ENCODE results near the gene ANO1. TPM values are rescaled to one million over a fixed set of nuclear protein-coding genes. Genes with fewer than 3 reads are reported as not detected.

Gene ANO1
- total and polyA plus RNA-seq, 2 of the 8 experiments (the other 6 are each of a cell fraction or from before 2014, with no cell fraction given): 4.7 to 5.0 TPM

GRCh38 chr11:70200212-70200844, 122.2 kb downstream of the ANO1 start:
- peaks cover 9 to 20% of the 10 kb centered on the region in 2 experiments for H3K79me2 ChIP-seq (ENCODE audit: control insufficient read depth in 1 of 2, insufficient read depth in 2 of 2, low read length in 2 of 2)
- H2BK12ac ChIP-seq (ENCODE audit: low read depth, low read length): no peak overlapping the region
- no peak overlapping the region for H2BK120ac ChIP-seq (replicated peaks; ENCODE audit: low read depth, low read length)
- no peak overlapping the region for H2BK15ac ChIP-seq (ENCODE audit: low read length)
- H3K4me1 ChIP-seq (replicated peaks in 1 of 4; ENCODE audit: control insufficient read depth in 3 of 4, insufficient read depth in 4 of 4, low read length in 3 of 4): peaks cover 7 to 17% (median 9%) of the 10 kb centered on the region in 4 experiments
- H2AFZ ChIP-seq (ENCODE audit: low read length): no peak overlapping the region
- H2AK5ac ChIP-seq (ENCODE audit: low read depth, low read length): no peak overlapping the region
- peaks cover 10% of the 10 kb centered on the region for H3K23me2 ChIP-seq (ENCODE audit: low read depth, low read length)
- TF ChIP-seq SP1 (IDR thresholded peaks at IDR 0.05; ENCODE audit: low read depth, low read length) (no peak), CHD1 (IDR thresholded peaks at IDR 0.05; ENCODE audit: low read depth, low read length) (no peak), CTBP2 (IDR thresholded peaks at IDR 0.05; ENCODE audit: borderline replicate concordance, insufficient read depth, insufficient read length, low read length) (no peak), RXRA (IDR thresholded peaks at IDR 0.05; ENCODE audit: insufficient read depth, low read depth, low read length) (no peak), TCF12 (IDR thresholded peaks at IDR 0.05; ENCODE audit: low read depth, low read length) (no peak), PHF8 (conservative IDR thresholded peaks at IDR 0.05; ENCODE audit: low read depth, low read length) (no peak), TAF7 (optimal IDR thresholded peaks at IDR 0.05; ENCODE audit: borderline replicate concordance, low read depth, low read length) (no peak), TEAD4 (IDR thresholded peaks at IDR 0.05; ENCODE audit: low read depth, low read length) (no peak), CHD2 (IDR thresholded peaks at IDR 0.05; ENCODE audit: low read length) (no peak), SRF (IDR thresholded peaks at IDR 0.05; ENCODE audit: low read depth, low read length) (no peak), TAF1 (IDR thresholded peaks at IDR 0.05; ENCODE audit: low read depth, low read length) (no peak)
- H3K14ac ChIP-seq (ENCODE audit: insufficient read length): no peak overlapping the region
- no peak overlapping the region for H4K91ac ChIP-seq (replicated peaks; ENCODE audit: insufficient read length, low read length)
- FAIRE-seq (no peak), DNase-seq (ENCODE audit: low read depth in 1 of 2, low spot score in 2 of 2) (no peak)
- H4K5ac ChIP-seq (ENCODE audit: insufficient read length, low read depth, low read length): no peak overlapping the region
- H3K4ac ChIP-seq (replicated peaks; ENCODE audit: insufficient read length, low read depth, low read length): no peak overlapping the region
- POLR2A ChIA-PET (ENCODE audit: partially characterized antibody): interaction anchor here (0.6 to 1.1 kb wide), 2 partner anchors 14 to 201 kb away, joined by 3 to 4 read pairs; no protein-coding TSS in a partner anchor
- no peak overlapping the region for H3K9ac ChIP-seq (replicated peaks in 1 of 4; ENCODE audit: extremely low read depth in 1 of 4, low read depth in 3 of 4, low read length in 3 of 4)
- H3K27me3 ChIP-seq (replicated peaks in 1 of 4; ENCODE audit: control insufficient read depth in 3 of 4, extremely low read depth in 1 of 4, insufficient read depth in 3 of 4, low read length in 3 of 4): no peaks in the 10 kb centered on the region
- no peak overlapping the region for H3K4me3 ChIP-seq (ENCODE audit: extremely low read depth in 1 of 4, insufficient read depth in 2 of 4, low read depth in 3 of 4, low read length in 4 of 4)
- H3K18ac ChIP-seq (ENCODE audit: extremely low read depth, low read length): no peak overlapping the region
- peaks cover 10% of the 10 kb centered on the region in 2 experiments for H4K20me1 ChIP-seq (replicated peaks in 1 of 2; ENCODE audit: control insufficient read depth in 1 of 2, insufficient read depth in 2 of 2, low read length in 2 of 2)
- no peak overlapping the region for H3K56ac ChIP-seq (replicated peaks; ENCODE audit: insufficient read length, low read depth, low read length)
- H3K36me3 ChIP-seq (ENCODE audit: control insufficient read depth in 2 of 4, insufficient read depth in 4 of 4, low read length in 3 of 4): peaks cover 0 to 4% (median 2%) of the 10 kb centered on the region in 4 experiments; a peak in 2 of 8 replicates
- peaks cover 3% of the 10 kb centered on the region; the same call in 1 of the 2 replicates for H3K79me1 ChIP-seq (ENCODE audit: low read depth, low read length)
- no peak overlapping the region for H3K23ac ChIP-seq (ENCODE audit: insufficient read length)
- H3K27ac ChIP-seq (ENCODE audit: low read depth, low read length): no peak overlapping the region
- H2BK20ac ChIP-seq (ENCODE audit: low read length): no peak overlapping the region
- H2BK5ac ChIP-seq (ENCODE audit: low read depth, low read length): no peak overlapping the region
- WGBS, 2 experiments (ENCODE audit: extremely low coverage in 1 of 2, insufficient coverage in 1 of 2, insufficient read length in 1 of 2, insufficient replicate concordance in 2 of 2, low coverage in 1 of 2, low lambda C conversion rate in 2 of 2, missing lambda C conversion rate in 1 of 2): 85% methylated on average over 10 of the region's 10 CpGs; no CpG with 5 or more reads in 1 of the 2 experiments
- no peak overlapping the region for H3K4me2 ChIP-seq (ENCODE audit: insufficient read depth in 1 of 2, low read depth in 2 of 2, low read length in 2 of 2)
- H3K9me3 ChIP-seq (ENCODE audit: insufficient read depth in 2 of 2, low read depth in 1 of 2, low read length in 1 of 2): no peaks in the 10 kb centered on the region
- H4K8ac ChIP-seq (ENCODE audit: extremely low read depth, insufficient read depth, low read length): no peak overlapping the region; the same call in 1 of the 2 replicates
- CTCF ChIA-PET (ENCODE audit: partially characterized antibody): interaction anchor here (0.6 to 6.0 kb wide), 6 partner anchors 26 to 291 kb away, joined by 3 to 59 read pairs (median 4); no protein-coding TSS in a partner anchor
